Left lung (tissue), 10 donors: ENCODE data around the gene OR8S1. TPM values are rescaled to one million over a fixed set of nuclear protein-coding genes. Genes with fewer than 3 reads are reported as not detected.
"Not testable (repeated sequence)": the region's sequence is repeated elsewhere in the genome, so short reads cannot be mapped to it uniquely, and the experiment has no call there.

Source experiments
- ATAC-seq: fragments of 200-7000 bp; cut with Tn5 transposase; one replicate; pipeline ENCODE4 v1.9.1; 2020; ENCODE audit warnings: moderate library complexity
- DNase-seq, 4 donors: peaks; one replicate each; pipeline ENCODE4 v3.0.0-alpha.2; 2013 to 2020
- H3K27ac ChIP-seq, 2 donors: fragments of 200-600 bp; sonication (generic) in 1 of 2; one replicate each; pipeline versions ENCODE4 v1.5.0 to v1.8.0; 2020 to 2021
- H3K27me3 ChIP-seq, 2 donors: fragments of 200-600 bp; sonication (generic) in 1 of 2; one replicate each; pipeline versions ENCODE4 v1.5.0 to v1.8.0; 2020 to 2021
- H3K36me3 ChIP-seq, 2 donors: fragments of 200-600 bp; sonication (generic) in 1 of 2; one replicate each; pipeline versions ENCODE4 v1.5.0 to v1.8.0; 2020 to 2021
- H3K4me1 ChIP-seq, 2 donors: fragments of 200-600 bp; one replicate each; pipeline ENCODE4 v1.8.0; 2021
- H3K4me3 ChIP-seq, 2 donors: fragments of 200-600 bp; sonication (generic) in 1 of 2; one replicate each; pipeline versions ENCODE4 v1.5.0 to v1.8.0; 2020 to 2021; ENCODE audit warnings: mild to moderate bottlenecking in 1 of 2
- H3K9me3 ChIP-seq, 2 donors: fragments of 200-600 bp; sonication (generic) in 1 of 2; one replicate each; pipeline versions ENCODE4 v1.5.0 to v1.8.0; 2020 to 2021
- CTCF ChIP-seq, 2 donors: fragments of 200-600 bp; sonication (generic) in 1 of 2; IDR thresholded peaks; one replicate each; pipeline versions ENCODE4 v1.5.0 to v1.8.0; 2021; ENCODE audit warnings: antibody characterized with exemption in 2 of 2
- intact Hi-C, 2 donors: fragments of 100-400 bp; cut with DNase I; formaldehyde crosslinking; loops; one replicate each; pipeline versions ENCODE4 v1.11.2 to v1.14.2; 2022
- polyA plus RNA-seq, 6 donors: library from polyadenylated mRNA; unstranded; fragments of 120-200 nt; gene quantifications; one replicate each; pipeline ENCODE4 v1.2.1, GENCODE V29; 2013; ENCODE audit not compliant: insufficient read length in 6 of 6
- total RNA-seq, 2 donors: library from RNA; stranded (reverse); fragmentation: NEBNext Ultra II Directional; extraction: Animal tissue kit (Norgen Biotek cat#: 25700); gene quantifications; one replicate each; pipeline ENCODE4 v1.2.1, GENCODE V29; 2021
- donor health status: DM: no; HTN: yes; CAD: no.
- donor health status: DM: no; HTN: no; CAD: no.

Gene OR8S1
- total and polyA plus RNA-seq, 8 donors, result not detected

- H3K27ac ChIP-seq, result no peak overlapping the region
- no peak overlapping the region for H3K4me3 ChIP-seq
- DNase-seq (no peak), ATAC-seq (no peak)
- H3K27me3 ChIP-seq, result no peaks in the 10 kb centered on the region
- no peaks in the 10 kb centered on the region for H3K9me3 ChIP-seq
- H3K4me1 ChIP-seq, result no peaks in the 10 kb centered on the region
- intact Hi-C loops, result no loop called here
- TF ChIP-seq CTCF (IDR thresholded peaks at IDR 0.05), result no peak
- H3K36me3 ChIP-seq, result no peaks in the 10 kb centered on the region
Observed at GRCh38 chr12:48489012-48489411, 36.4 kb upstream of the OR8S1 start.

- H3K9me3 ChIP-seq, H3K27me3 ChIP-seq, H3K27ac ChIP-seq, DNase-seq, intact Hi-C loops, H3K36me3 ChIP-seq, H3K4me1 ChIP-seq, ATAC-seq, H3K4me3 ChIP-seq: not testable (repeated sequence)
Observed at GRCh38 chr12:48489456-48489855, 36.0 kb upstream of the OR8S1 start.

GRCh38 chr12:48500281-48500680 is 25.2 kb upstream of the OR8S1 start:
- intact Hi-C loops, H3K27ac ChIP-seq, H3K4me3 ChIP-seq, H3K27me3 ChIP-seq, H3K4me1 ChIP-seq, DNase-seq, H3K36me3 ChIP-seq, ATAC-seq, H3K9me3 ChIP-seq: not testable (repeated sequence)

GRCh38 chr12:48506836-48507235 is 18.6 kb upstream of the OR8S1 start:
- H3K4me3 ChIP-seq, intact Hi-C loops, H3K27me3 ChIP-seq, H3K36me3 ChIP-seq, H3K4me1 ChIP-seq, ATAC-seq, DNase-seq, H3K27ac ChIP-seq: not testable (repeated sequence)
- H3K9me3 ChIP-seq, result peaks cover 0 to 13% of the 10 kb centered on the region in 2 donors

- no peak for DNase-seq
- no peak overlapping the region for H3K4me3 ChIP-seq
- H3K27ac ChIP-seq, result no peak overlapping the region
- H3K9me3 ChIP-seq, result peaks cover 0 to 20% of the 10 kb centered on the region in 2 donors
- intact Hi-C loops, result no loop called here
- H3K36me3 ChIP-seq, result no peaks in the 10 kb centered on the region
- no peaks in the 10 kb centered on the region for H3K27me3 ChIP-seq
- no peaks in the 10 kb centered on the region for H3K4me1 ChIP-seq
- TF ChIP-seq CTCF (IDR thresholded peaks at IDR 0.05), result no peak
- ATAC-seq, result no peak
Observed at GRCh38 chr12:48508987-48509386, 16.4 kb upstream of the OR8S1 start.

- no peak for TF ChIP-seq CTCF (IDR thresholded peaks at IDR 0.05)
- no peaks in the 10 kb centered on the region for H3K36me3 ChIP-seq
- no peak overlapping the region for H3K27ac ChIP-seq
- intact Hi-C loops, result no loop called here
- H3K4me3 ChIP-seq, result no peak overlapping the region
- no peak for ATAC-seq
- no peaks in the 10 kb centered on the region for H3K4me1 ChIP-seq
- no peaks in the 10 kb centered on the region for H3K27me3 ChIP-seq
- H3K9me3 ChIP-seq, result peaks cover 0 to 20% of the 10 kb centered on the region in 2 donors
- DNase-seq, result no peak
Observed at GRCh38 chr12:48510111-48510510, 15.3 kb upstream of the OR8S1 start.

GRCh38 chr12:48512855-48513254 is 12.6 kb upstream of the OR8S1 start:
- TF ChIP-seq CTCF (IDR thresholded peaks at IDR 0.05), result no peak
- intact Hi-C loops, result no loop called here

More at GRCh38 chr12:48512855-48513254, 12.6 kb upstream of the OR8S1 start:
- ATAC-seq, result no peak
- no peaks in the 10 kb centered on the region for H3K4me1 ChIP-seq
- H3K36me3 ChIP-seq, result no peaks in the 10 kb centered on the region
- no peaks in the 10 kb centered on the region for H3K27me3 ChIP-seq
- H3K9me3 ChIP-seq, result peaks cover 0 to 20% of the 10 kb centered on the region in 2 donors
- no peak overlapping the region for H3K4me3 ChIP-seq
- no peak for DNase-seq
- H3K27ac ChIP-seq, result no peak overlapping the region
